Measurements from ENCODE around the gene UROS. TPM values are rescaled to one million over a fixed set of nuclear protein-coding genes. Genes with fewer than 3 reads are reported as not detected.

The UROS gene
- total and polyA plus RNA-seq, 10 donors = 30.3 to 43.8 (median 39.2) TPM

- H3K27ac ChIP-seq = no peak overlapping the region
- 93 to 96% (median 94%) methylated on average over 8 of the region's 8 CpGs for WGBS, 5 donors
- H3K27me3 ChIP-seq (replicated peaks in 1 of 7) = no peaks in the 10 kb centered on the region
- no peaks in the 10 kb centered on the region for H3K9me3 ChIP-seq
- intact Hi-C loops (cut with DNase I; ENCODE audit: low total_unique reads) = no loop called here
- no peak for DNase-seq
- no peak overlapping the region for H3K4me3 ChIP-seq
- no peak for TF ChIP-seq CTCF (IDR thresholded peaks at IDR 0.05 in 8 of 11, conservative IDR thresholded peaks at IDR 0.05 in 3 of 11)
- TF ChIP-seq POLR2AphosphoS5 (IDR thresholded peaks at IDR 0.05) = no peak
- TF ChIP-seq POLR2A (IDR thresholded peaks at IDR 0.05) = no peak
- peaks cover 0 to 3% (median 0%) of the 10 kb centered on the region in 6 donors for H3K36me3 ChIP-seq
- H3K4me1 ChIP-seq = no peaks in the 10 kb centered on the region
These were observed 41.7 kb downstream of the UROS start for GRCh38 chr10:125781374-125781773.

- no peak for TF ChIP-seq POLR2AphosphoS5 (IDR thresholded peaks at IDR 0.05)
- TF ChIP-seq CTCF (IDR thresholded peaks at IDR 0.05 in 8 of 11, conservative IDR thresholded peaks at IDR 0.05 in 3 of 11) = no peak
- TF ChIP-seq POLR2A (IDR thresholded peaks at IDR 0.05) = no peak
- Histone ChIP-seq H3K4me3 (no peak overlapping the region), H3K36me3 (peaks cover 0 to 3% (median 0%) of the 10 kb centered on the region in 6 donors), H3K27me3 (replicated peaks in 1 of 7) (peaks cover 0 to 5% (median 0%) of the 10 kb centered on the region in 7 donors), H3K27ac (no peak overlapping the region), H3K9me3 (no peaks in the 10 kb centered on the region), H3K4me1 (no peaks in the 10 kb centered on the region)
- no peak for DNase-seq
- intact Hi-C loops (cut with DNase I; ENCODE audit: low total_unique reads) = no loop called here
- WGBS, 5 donors = 62 to 87% (median 79%) methylated on average over 7 to 10 of the region's 10 CpGs
These were observed 43.4 kb downstream of the UROS start for GRCh38 chr10:125779403-125780327.

- intact Hi-C loops (cut with DNase I; ENCODE audit: low total_unique reads) = no loop called here
- no peaks in the 10 kb centered on the region for H3K4me1 ChIP-seq
- H3K9me3 ChIP-seq = no peaks in the 10 kb centered on the region
- H3K4me3 ChIP-seq = no peak overlapping the region
- H3K27ac ChIP-seq = no peak overlapping the region
- H3K27me3 ChIP-seq (replicated peaks in 1 of 7) = peaks cover 0 to 17% (median 0%) of the 10 kb centered on the region in 7 donors
- TF ChIP-seq CTCF (IDR thresholded peaks at IDR 0.05 in 8 of 11, conservative IDR thresholded peaks at IDR 0.05 in 3 of 11) = no peak
- no peak for TF ChIP-seq POLR2AphosphoS5 (IDR thresholded peaks at IDR 0.05)
- TF ChIP-seq POLR2A (IDR thresholded peaks at IDR 0.05) = no peak
- 50 to 71% (median 66%) methylated on average over 5 of the region's 5 CpGs for WGBS, 5 donors
- DNase-seq = no peak
- peaks cover 0 to 3% (median 0%) of the 10 kb centered on the region in 6 donors for H3K36me3 ChIP-seq
These were observed 44.5 kb downstream of the UROS start for GRCh38 chr10:125778556-125778955.

GRCh38 chr10:125777806-125778205 is 45.3 kb downstream of the UROS start:
- no peaks in the 10 kb centered on the region for H3K9me3 ChIP-seq
- WGBS, 5 donors = 89 to 98% (median 94%) methylated on average over 9 of the region's 9 CpGs
- H3K4me3 ChIP-seq = no peak overlapping the region
- H3K27me3 ChIP-seq (replicated peaks in 1 of 7) = peaks cover 0 to 21% (median 0%) of the 10 kb centered on the region in 7 donors
- no peak for DNase-seq
- no peaks in the 10 kb centered on the region for H3K4me1 ChIP-seq
- peaks cover 0 to 3% (median 0%) of the 10 kb centered on the region in 6 donors for H3K36me3 ChIP-seq
- no peak overlapping the region for H3K27ac ChIP-seq
- TF ChIP-seq CTCF (IDR thresholded peaks at IDR 0.05 in 8 of 11, conservative IDR thresholded peaks at IDR 0.05 in 3 of 11) (no peak), POLR2A (IDR thresholded peaks at IDR 0.05) (no peak), POLR2AphosphoS5 (IDR thresholded peaks at IDR 0.05) (no peak)
- intact Hi-C loops (cut with DNase I; ENCODE audit: low total_unique reads) = no loop called here

All from spleen (tissue), 11 donors.